ENCODE data around the gene ZNF429. TPM values are rescaled to one million over a fixed set of nuclear protein-coding genes. Genes with fewer than 3 reads are reported as not detected.

ZNF429 gene
- total RNA-seq, 1 experiment from 2014 or later, result 8.3 TPM

DNA sequence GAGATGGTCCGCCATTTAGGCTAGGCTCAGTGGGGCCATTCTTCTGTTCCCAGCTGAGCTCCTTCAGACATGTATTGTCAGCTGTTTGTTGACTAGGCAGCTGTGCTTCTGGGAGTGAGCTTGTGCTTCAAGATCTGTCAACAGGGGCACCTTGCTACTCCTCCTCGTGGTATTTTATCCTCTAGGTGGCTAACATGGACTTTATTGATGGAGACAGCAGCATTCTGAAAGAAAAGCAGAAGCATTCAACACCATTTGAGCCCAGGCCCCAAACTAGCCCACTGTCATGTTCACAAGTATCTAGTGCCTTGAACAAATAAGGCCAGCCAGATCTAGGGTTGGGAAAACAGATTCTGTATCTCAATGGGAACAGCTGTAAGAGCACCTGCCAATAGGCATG is 65.9 kb downstream of the ZNF429 start:
- in situ Hi-C loops (cut with HindIII; ENCODE audit: low pct_unique_long_range_greater_than_20kb, low sequenced_read_pairs) (no loop called here), intact Hi-C loops (cut with micrococcal nuclease; ENCODE audit: unreplicated experiment) (no loop called here)
- Histone ChIP-seq H3K27ac (ENCODE audit: low read length) (no peak overlapping the region), H3K4me3 (ENCODE audit: low read depth in 2 of 2, low read length in 2 of 2) (no peak overlapping the region), H3K9me3 (ENCODE audit: control insufficient read depth, insufficient read depth, low read depth, low read length) (no peaks in the 10 kb centered on the region), H3K36me3 (ENCODE audit: control insufficient read depth, insufficient read depth, low read length) (no peaks in the 10 kb centered on the region), H3K4me1 (ENCODE audit: control insufficient read depth, insufficient read depth, low read length) (no peaks in the 10 kb centered on the region), H3K27me3 (ENCODE audit: control insufficient read depth, insufficient read depth, low read length) (no peaks in the 10 kb centered on the region)
- no peak for ATAC-seq
- BruUV-seq (replicated peaks), result no TSS peak
- TF ChIP-seq, protein P1, sequence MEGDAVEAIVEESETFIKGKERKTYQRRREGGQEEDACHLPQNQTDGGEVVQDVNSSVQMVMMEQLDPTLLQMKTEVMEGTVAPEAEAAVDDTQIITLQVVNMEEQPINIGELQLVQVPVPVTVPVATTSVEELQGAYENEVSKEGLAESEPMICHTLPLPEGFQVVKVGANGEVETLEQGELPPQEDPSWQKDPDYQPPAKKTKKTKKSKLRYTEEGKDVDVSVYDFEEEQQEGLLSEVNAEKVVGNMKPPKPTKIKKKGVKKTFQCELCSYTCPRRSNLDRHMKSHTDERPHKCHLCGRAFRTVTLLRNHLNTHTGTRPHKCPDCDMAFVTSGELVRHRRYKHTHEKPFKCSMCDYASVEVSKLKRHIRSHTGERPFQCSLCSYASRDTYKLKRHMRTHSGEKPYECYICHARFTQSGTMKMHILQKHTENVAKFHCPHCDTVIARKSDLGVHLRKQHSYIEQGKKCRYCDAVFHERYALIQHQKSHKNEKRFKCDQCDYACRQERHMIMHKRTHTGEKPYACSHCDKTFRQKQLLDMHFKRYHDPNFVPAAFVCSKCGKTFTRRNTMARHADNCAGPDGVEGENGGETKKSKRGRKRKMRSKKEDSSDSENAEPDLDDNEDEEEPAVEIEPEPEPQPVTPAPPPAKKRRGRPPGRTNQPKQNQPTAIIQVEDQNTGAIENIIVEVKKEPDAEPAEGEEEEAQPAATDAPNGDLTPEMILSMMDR (IDR thresholded peaks at IDR 0.05), result no peak
- no peak for DNase-seq (ENCODE audit: low read depth, low spot score)
- CTCF ChIA-PET, result no interaction called here
- POLR2A ChIA-PET, result no interaction called here

DNA sequence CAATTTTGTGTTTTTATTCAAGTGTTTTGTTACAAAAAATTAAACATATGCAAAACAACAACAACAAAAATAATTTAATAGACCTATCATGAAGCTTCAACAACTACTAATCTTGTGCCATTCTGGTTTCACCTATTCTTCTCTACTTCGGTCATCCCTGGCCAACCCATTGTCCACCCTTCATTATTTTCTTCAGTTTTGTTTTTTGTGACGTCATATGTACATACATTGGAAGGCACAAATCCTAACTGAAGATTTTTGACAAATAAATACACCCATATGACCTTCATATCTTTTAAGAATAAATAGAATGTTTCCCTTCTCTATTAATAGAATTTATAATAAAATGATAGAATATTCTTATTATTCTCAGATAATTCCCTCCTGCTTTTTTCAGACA is 69.2 kb downstream of the ZNF429 start:
- intact Hi-C loops (cut with micrococcal nuclease; ENCODE audit: unreplicated experiment), result no loop called here
- Histone ChIP-seq H3K27me3 (ENCODE audit: control insufficient read depth, insufficient read depth, low read length) (no peaks in the 10 kb centered on the region), H3K36me3 (ENCODE audit: control insufficient read depth, insufficient read depth, low read length) (no peaks in the 10 kb centered on the region), H3K27ac (ENCODE audit: low read length) (no peak overlapping the region), H3K9me3 (ENCODE audit: control insufficient read depth, insufficient read depth, low read depth, low read length) (no peaks in the 10 kb centered on the region), H3K4me1 (ENCODE audit: control insufficient read depth, insufficient read depth, low read length) (no peaks in the 10 kb centered on the region), H3K4me3 (ENCODE audit: low read depth in 2 of 2, low read length in 2 of 2) (no peak overlapping the region)
- TF ChIP-seq TCF7L2 (IDR thresholded peaks at IDR 0.05; ENCODE audit: low read depth, low read length) (no peak), SIN3A (IDR thresholded peaks at IDR 0.05; ENCODE audit: borderline replicate concordance, insufficient read depth, low read depth, low read length) (no peak), POLR2AphosphoS5 (IDR thresholded peaks at IDR 0.05; ENCODE audit: low read depth, low read length) (no peak)
- TF ChIP-seq, protein P2, sequence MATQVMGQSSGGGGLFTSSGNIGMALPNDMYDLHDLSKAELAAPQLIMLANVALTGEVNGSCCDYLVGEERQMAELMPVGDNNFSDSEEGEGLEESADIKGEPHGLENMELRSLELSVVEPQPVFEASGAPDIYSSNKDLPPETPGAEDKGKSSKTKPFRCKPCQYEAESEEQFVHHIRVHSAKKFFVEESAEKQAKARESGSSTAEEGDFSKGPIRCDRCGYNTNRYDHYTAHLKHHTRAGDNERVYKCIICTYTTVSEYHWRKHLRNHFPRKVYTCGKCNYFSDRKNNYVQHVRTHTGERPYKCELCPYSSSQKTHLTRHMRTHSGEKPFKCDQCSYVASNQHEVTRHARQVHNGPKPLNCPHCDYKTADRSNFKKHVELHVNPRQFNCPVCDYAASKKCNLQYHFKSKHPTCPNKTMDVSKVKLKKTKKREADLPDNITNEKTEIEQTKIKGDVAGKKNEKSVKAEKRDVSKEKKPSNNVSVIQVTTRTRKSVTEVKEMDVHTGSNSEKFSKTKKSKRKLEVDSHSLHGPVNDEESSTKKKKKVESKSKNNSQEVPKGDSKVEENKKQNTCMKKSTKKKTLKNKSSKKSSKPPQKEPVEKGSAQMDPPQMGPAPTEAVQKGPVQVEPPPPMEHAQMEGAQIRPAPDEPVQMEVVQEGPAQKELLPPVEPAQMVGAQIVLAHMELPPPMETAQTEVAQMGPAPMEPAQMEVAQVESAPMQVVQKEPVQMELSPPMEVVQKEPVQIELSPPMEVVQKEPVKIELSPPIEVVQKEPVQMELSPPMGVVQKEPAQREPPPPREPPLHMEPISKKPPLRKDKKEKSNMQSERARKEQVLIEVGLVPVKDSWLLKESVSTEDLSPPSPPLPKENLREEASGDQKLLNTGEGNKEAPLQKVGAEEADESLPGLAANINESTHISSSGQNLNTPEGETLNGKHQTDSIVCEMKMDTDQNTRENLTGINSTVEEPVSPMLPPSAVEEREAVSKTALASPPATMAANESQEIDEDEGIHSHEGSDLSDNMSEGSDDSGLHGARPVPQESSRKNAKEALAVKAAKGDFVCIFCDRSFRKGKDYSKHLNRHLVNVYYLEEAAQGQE (IDR thresholded peaks at IDR 0.05; ENCODE audit: insufficient read depth in 1 of 2, low read depth in 2 of 2, low read length in 1 of 2), result no peak
- TF ChIP-seq, protein P1 (IDR thresholded peaks at IDR 0.05), result no peak
- POLR2A ChIA-PET, result no interaction called here
- CTCF ChIA-PET, result no interaction called here
- no TSS peak for BruUV-seq (replicated peaks)
- DNase-seq (ENCODE audit: low read depth, low spot score), result no peak
- ATAC-seq, result no peak
- in situ Hi-C loops (cut with HindIII; ENCODE audit: low pct_unique_long_range_greater_than_20kb, low sequenced_read_pairs), result no loop called here

DNA sequence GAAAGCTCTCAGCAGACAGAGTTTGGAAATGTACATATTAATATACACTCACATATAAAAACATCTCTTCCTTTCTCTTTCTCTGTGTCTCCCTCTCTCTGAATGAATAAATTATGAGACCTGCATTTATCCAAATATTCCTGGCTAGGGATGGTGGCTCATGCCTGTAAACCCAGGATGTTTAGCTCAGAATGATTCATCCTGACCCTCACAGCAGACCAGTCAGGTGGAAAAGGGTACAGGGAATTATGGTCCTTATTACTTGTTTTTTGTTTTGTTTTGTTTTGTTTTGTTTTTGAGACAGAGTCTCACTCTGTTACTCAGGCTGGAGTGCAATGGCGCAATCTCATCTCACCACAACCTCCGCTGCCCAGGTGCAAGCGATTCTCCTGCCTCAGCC is 71.1 kb downstream of the ZNF429 start:
- TF ChIP-seq, protein P2 (IDR thresholded peaks at IDR 0.05; ENCODE audit: insufficient read depth in 1 of 2, low read depth in 2 of 2, low read length in 1 of 2), result no peak
- TF ChIP-seq SIN3A (IDR thresholded peaks at IDR 0.05; ENCODE audit: borderline replicate concordance, insufficient read depth, low read depth, low read length), result no peak
- TF ChIP-seq TCF7L2 (IDR thresholded peaks at IDR 0.05; ENCODE audit: low read depth, low read length), result no peak
- TF ChIP-seq POLR2AphosphoS5 (IDR thresholded peaks at IDR 0.05; ENCODE audit: low read depth, low read length), result no peak
- TF ChIP-seq, protein P1 (IDR thresholded peaks at IDR 0.05), result no peak
- intact Hi-C loops (cut with micrococcal nuclease; ENCODE audit: unreplicated experiment), result no loop called here
- H3K36me3 ChIP-seq (ENCODE audit: control insufficient read depth, insufficient read depth, low read length), result no peaks in the 10 kb centered on the region
- ChIA-PET CTCF (no interaction called here), POLR2A (no interaction called here)
- DNase-seq (ENCODE audit: low read depth, low spot score), result no peak
- BruUV-seq (replicated peaks), result no TSS peak
- H3K27ac ChIP-seq (ENCODE audit: low read length), result no peak overlapping the region
- no peaks in the 10 kb centered on the region for H3K9me3 ChIP-seq (ENCODE audit: control insufficient read depth, insufficient read depth, low read depth, low read length)
- H3K4me1 ChIP-seq (ENCODE audit: control insufficient read depth, insufficient read depth, low read length), result no peaks in the 10 kb centered on the region
- no peak overlapping the region for H3K4me3 ChIP-seq (ENCODE audit: low read depth in 2 of 2, low read length in 2 of 2)
- ATAC-seq, result no peak
- H3K27me3 ChIP-seq (ENCODE audit: control insufficient read depth, insufficient read depth, low read length), result no peaks in the 10 kb centered on the region
- in situ Hi-C loops (cut with HindIII; ENCODE audit: low pct_unique_long_range_greater_than_20kb, low sequenced_read_pairs), result no loop called here

Measured in Panc1 (cell line).